DND-41 (cell line): Measurements from ENCODE around the gene ADARB2.

Source experiments
- ATAC-seq: fragments of 200-7000 bp; cut with Tn5 transposase; 3 replicates; pipeline ENCODE4 v1.9.1; 2021; ENCODE audit warnings: low read depth; ENCODE audit not compliant: insufficient read depth
- DNase-seq: peaks from one replicate; pipeline ENCODE4 v3.0.0-alpha.2; 2020
- H2AFZ ChIP-seq: 2 replicates; pipeline ENCODE4 v1.6.0; 2012; ENCODE audit warnings: low read depth, low read length
- H3K27ac ChIP-seq: 2 replicates; pipeline ENCODE4 v1.5.1; 2012; ENCODE audit warnings: low read length, inconsistent platforms
- H3K27me3 ChIP-seq: fragments of 200-600 bp; sonication (generic); 2 replicates; pipeline ENCODE4 v1.6.0; 2012; ENCODE audit warnings: low read length, mild to moderate bottlenecking, inconsistent platforms; ENCODE audit not compliant: insufficient read depth, poor library complexity
- H3K36me3 ChIP-seq: 2 replicates; pipeline ENCODE4 v1.5.1; 2012; ENCODE audit warnings: low read length, inconsistent platforms; ENCODE audit not compliant: insufficient read depth
- H3K4me1 ChIP-seq: 2 replicates; pipeline ENCODE4 v1.5.1; 2012; ENCODE audit warnings: mild to moderate bottlenecking, low read length; ENCODE audit not compliant: insufficient read depth
- H3K4me2 ChIP-seq: 2 replicates; pipeline ENCODE4 v1.6.0; 2012; ENCODE audit warnings: mild to moderate bottlenecking, moderate library complexity, low read length, inconsistent platforms; ENCODE audit not compliant: insufficient read depth
- H3K4me3 ChIP-seq, 2 experiments: fragments of 200-600 bp in 1 of 2; shearing (Covaris generic) in 1 of 2; 2 replicates each; pipeline ENCODE4 v1.5.1; 2012 to 2016; ENCODE audit warnings: inconsistent platforms in 2 of 2, low read length in 2 of 2, mild to moderate bottlenecking in 2 of 2, low read depth in 1 of 2, moderate library complexity in 1 of 2
- H3K79me2 ChIP-seq: 2 replicates; pipeline ENCODE4 v1.6.0; 2012; ENCODE audit warnings: low read length, inconsistent platforms; ENCODE audit not compliant: insufficient read depth
- H3K9ac ChIP-seq: 2 replicates; pipeline ENCODE4 v1.6.0; 2012; ENCODE audit warnings: low read depth, mild to moderate bottlenecking, inconsistent platforms, low read length, moderate library complexity
- H3K9me3 ChIP-seq: 2 replicates; pipeline ENCODE4 v1.5.1; 2012; ENCODE audit warnings: low read length, moderate library complexity, mild to moderate bottlenecking, inconsistent platforms; ENCODE audit not compliant: insufficient read depth, severe bottlenecking
- H4K20me1 ChIP-seq: 2 replicates; pipeline ENCODE4 v1.6.0; 2012; ENCODE audit warnings: low read length; ENCODE audit not compliant: insufficient read depth
- CTCF ChIP-seq: IDR thresholded peaks from 2 replicates; pipeline ENCODE4 v1.5.1; 2012; ENCODE audit warnings: borderline replicate concordance, low read length, moderate library complexity, mild to moderate bottlenecking; ENCODE audit not compliant: poor library complexity, severe bottlenecking; ENCODE audit errors: extremely low read depth
- EZH2 ChIP-seq: IDR thresholded peaks from 3 replicates; pipeline ENCODE4 v1.6.1; 2012; ENCODE audit warnings: borderline replicate concordance, low read depth, mild to moderate bottlenecking, moderate library complexity, low read length, inconsistent platforms; ENCODE audit not compliant: severe bottlenecking

The ADARB2 gene

GRCh38 chr10:1423676-1424253, 313.6 kb downstream of the ADARB2 start:
- H3K9ac ChIP-seq, result no peak overlapping the region
- H4K20me1 ChIP-seq, result no peaks in the 10 kb centered on the region
- H2AFZ ChIP-seq, result no peak overlapping the region
- TF ChIP-seq CTCF (no peak), EZH2 (no peak)
- no peaks in the 10 kb centered on the region for H3K36me3 ChIP-seq
- no peak for ATAC-seq
- H3K27ac ChIP-seq, result no peak overlapping the region
- H3K4me1 ChIP-seq, result peaks cover 61% of the 10 kb centered on the region
- no peaks in the 10 kb centered on the region for H3K9me3 ChIP-seq
- H3K27me3 ChIP-seq, result peaks cover 3% of the 10 kb centered on the region
- no peak overlapping the region for H3K4me2 ChIP-seq
- no peak overlapping the region for H3K4me3 ChIP-seq
- H3K79me2 ChIP-seq, result no peaks in the 10 kb centered on the region
- DNase-seq, result no peak

- no peak overlapping the region for H2AFZ ChIP-seq
- TF ChIP-seq CTCF, result no peak
- TF ChIP-seq EZH2, result no peak
- no peak overlapping the region for H3K4me2 ChIP-seq
- H3K9me3 ChIP-seq, result no peaks in the 10 kb centered on the region
- peaks cover 3% of the 10 kb centered on the region for H3K27me3 ChIP-seq
- H3K27ac ChIP-seq, result peak overlapping the region; percentile 38; the same call in 1 of the 2 replicates
- peaks cover 52% of the 10 kb centered on the region for H3K4me1 ChIP-seq
- H3K4me3 ChIP-seq, result no peak overlapping the region
- no peak overlapping the region for H3K9ac ChIP-seq
- H3K36me3 ChIP-seq, result no peaks in the 10 kb centered on the region
- ATAC-seq (no peak), DNase-seq (no peak)
- no peaks in the 10 kb centered on the region for H4K20me1 ChIP-seq
- no peaks in the 10 kb centered on the region for H3K79me2 ChIP-seq
Observed at GRCh38 chr10:1422275-1422674, 315.1 kb downstream of the ADARB2 start.

GRCh38 chr10:1420661-1421362, 316.5 kb downstream of the ADARB2 start:
- TF ChIP-seq CTCF (peak; percentile 92), EZH2 (no peak)
- Histone ChIP-seq H3K79me2 (no peaks in the 10 kb centered on the region), H3K4me1 (peaks cover 54% of the 10 kb centered on the region), H2AFZ (peak overlapping the region; percentile 73), H4K20me1 (no peaks in the 10 kb centered on the region), H3K9ac (peak overlapping the region; percentile 53), H3K27ac (peak overlapping the region; percentile 75), H3K27me3 (peaks cover 3% of the 10 kb centered on the region), H3K9me3 (no peaks in the 10 kb centered on the region), H3K4me3 (peak overlapping the region in 1 of 2 experiments; percentile 54; a peak in 2 of 4 replicates), H3K4me2 (peak overlapping the region; percentile 67), H3K36me3 (no peaks in the 10 kb centered on the region)
- DNase-seq (peak; percentile 92), ATAC-seq (peak; percentile 97)
